HG03103 (cell line): ENCODE data around the gene PLA2G2F.

Source experiments
- ATAC-seq: cut with Tn5 transposase; IDR thresholded peaks from one replicate; pipeline ENCODE4 v1.9.1; 2021; ENCODE audit warnings: low read depth; ENCODE audit not compliant: unreplicated experiment

Gene PLA2G2F

GRCh38 chr1:20187103-20187812 is 48.1 kb downstream of the PLA2G2F start:
- no peak for ATAC-seq

DNA sequence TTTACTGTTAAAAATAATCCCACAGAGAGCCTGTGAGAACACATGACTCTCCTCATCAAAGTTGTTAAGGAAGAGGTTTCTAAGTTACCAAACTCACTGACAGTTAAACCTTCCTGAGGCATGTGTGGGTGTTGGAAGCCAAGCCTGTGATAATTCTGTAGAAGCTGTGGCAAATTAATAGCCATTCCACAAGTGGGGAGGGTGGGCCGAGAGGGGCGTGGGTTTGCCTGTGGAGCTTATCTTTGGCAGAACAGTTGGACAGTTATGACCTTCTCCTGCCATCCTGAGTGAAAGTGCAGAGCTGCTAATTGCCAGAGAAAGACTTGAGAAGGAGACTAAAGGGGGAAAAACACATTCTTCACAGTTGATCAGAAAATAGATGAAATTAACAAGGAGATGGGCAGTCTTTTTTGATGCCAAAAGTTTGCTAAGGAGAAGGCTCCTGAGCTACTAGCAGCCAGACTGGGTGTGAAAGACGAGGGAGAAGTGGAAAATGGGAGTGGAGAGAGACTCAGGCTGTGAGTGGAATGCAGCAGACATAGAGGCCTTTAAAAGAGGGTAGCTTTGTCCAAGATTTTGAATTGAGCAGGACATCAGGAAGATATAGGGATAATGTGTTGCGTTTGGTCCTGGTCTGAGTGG is 48.8 kb downstream of the PLA2G2F start:
- no peak for ATAC-seq

- ATAC-seq = no peak
Observed at GRCh38 chr1:20188455-20188817, 49.3 kb downstream of the PLA2G2F start.

- ATAC-seq = no peak
Observed at GRCh38 chr1:20189664-20190063, 50.5 kb downstream of the PLA2G2F start.

- ATAC-seq = no peak
Observed at GRCh38 chr1:20190256-20191160, 51.4 kb downstream of the PLA2G2F start.

DNA sequence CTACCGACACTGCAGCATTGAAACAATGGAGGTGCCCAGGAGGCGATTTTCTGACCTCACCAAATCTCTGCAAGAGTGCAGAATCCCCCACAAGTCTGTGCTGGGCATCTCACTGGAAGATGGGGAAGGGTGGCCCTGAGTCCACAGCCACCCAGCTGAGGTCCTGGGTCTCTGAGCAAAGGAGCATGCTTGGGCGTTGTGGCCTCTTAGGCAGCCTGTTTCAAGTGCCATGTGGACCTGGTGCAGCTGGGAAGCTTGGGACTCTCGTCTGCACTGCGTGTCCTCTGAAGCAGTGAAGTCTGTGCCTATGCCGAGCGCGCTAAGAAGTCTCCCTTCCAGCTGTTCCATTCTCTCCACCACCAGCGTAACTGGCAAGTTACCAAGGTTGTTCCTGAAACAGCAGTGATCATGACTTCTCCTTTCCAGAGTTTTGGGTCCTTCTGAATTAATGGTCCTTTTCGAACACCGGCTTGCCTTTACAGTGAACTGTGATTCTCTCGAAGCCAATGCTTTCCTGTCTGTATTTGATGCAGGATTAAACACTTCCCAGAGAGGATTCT is 52.2 kb downstream of the PLA2G2F start:
- ATAC-seq = no peak

DNA sequence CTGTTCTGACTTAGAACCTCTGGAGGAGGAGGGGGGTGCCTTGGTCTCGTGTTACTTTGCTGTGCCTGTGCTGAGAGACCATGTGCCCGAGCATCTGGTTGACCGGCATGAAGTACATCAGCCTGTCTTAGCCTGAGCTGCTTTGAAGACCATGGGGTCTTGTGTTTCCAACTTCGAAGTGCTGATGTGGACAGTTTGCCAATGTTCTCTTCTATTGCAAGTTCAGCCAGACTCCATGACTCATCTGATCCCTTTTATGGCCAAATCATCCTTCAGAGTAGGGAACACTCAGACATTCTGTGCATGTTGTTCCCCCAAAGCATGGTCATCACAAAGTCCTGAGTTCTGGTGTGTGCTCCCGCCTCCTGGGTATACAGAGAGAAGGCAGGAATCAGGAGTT is 53.2 kb downstream of the PLA2G2F start:
- ATAC-seq = no peak

DNA sequence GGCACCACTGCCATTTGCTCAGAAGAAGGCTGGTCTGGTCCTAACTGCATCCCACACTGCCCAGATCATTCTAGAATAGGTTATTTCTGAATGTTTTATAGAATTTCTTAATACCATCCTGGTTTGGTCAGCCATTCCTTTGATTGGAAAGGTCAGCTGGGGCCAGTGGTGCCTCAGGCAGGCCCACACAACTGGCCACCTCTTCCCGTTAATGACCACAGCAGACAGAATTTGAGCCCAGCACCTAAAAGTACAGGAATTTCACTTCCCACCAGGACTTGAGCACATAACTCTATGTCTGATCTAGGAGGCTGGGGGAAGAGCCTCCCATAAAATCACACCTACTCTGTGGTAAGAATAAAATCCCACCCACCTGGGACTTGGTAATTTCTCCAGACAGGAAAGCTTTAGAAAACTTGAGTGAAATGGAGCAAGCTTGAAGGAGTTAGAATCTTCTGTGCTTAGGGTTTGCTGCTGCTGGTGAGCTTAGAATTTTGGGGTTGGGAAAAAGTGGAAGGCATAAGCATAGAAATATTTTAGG is 53.8 kb downstream of the PLA2G2F start:
- no peak for ATAC-seq

DNA sequence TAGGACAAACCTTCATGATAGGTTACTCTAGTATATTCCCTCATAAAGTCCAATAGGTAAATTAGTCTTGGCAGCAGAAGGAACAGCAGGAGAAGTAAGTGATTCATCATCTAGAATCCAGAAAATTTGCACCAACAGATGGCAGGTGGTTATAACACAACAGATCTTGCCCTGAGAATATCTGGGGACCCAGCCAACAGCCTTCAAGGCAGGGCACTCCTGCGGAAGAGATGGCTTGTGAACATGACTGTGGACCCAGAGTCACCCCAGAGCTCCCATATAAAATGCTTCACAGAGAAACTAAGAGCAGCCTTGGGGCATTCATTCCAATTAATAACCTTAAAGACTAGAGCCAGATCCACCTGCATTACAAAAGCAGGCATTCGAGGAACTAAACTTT is 55.1 kb downstream of the PLA2G2F start:
- ATAC-seq = no peak

GRCh38 chr1:20194757-20195461 is 55.8 kb downstream of the PLA2G2F start:
- ATAC-seq = no peak

- no peak for ATAC-seq
Observed at GRCh38 chr1:20195462-20195780, 56.3 kb downstream of the PLA2G2F start.

GRCh38 chr1:20197329-20197791 is 58.2 kb downstream of the PLA2G2F start:
- no peak for ATAC-seq

GRCh38 chr1:20198296-20198695 is 59.2 kb downstream of the PLA2G2F start:
- no peak for ATAC-seq

GRCh38 chr1:20198918-20199317 is 59.8 kb downstream of the PLA2G2F start:
- no peak for ATAC-seq

- ATAC-seq = no peak
Observed at GRCh38 chr1:20199403-20199802, 60.3 kb downstream of the PLA2G2F start.

- ATAC-seq = no peak
Observed at GRCh38 chr1:20199840-20200239, 60.7 kb downstream of the PLA2G2F start.
